Small intestine (tissue), 7 donors: Measurements from ENCODE around the gene HSPA1L. TPM values are rescaled to one million over a fixed set of nuclear protein-coding genes. Genes with fewer than 3 reads are reported as not detected.
"Not testable (repeated sequence)": the region's sequence is repeated elsewhere in the genome, so short reads cannot be mapped to it uniquely, and the experiment has no call there.

Experiments
- DNase-seq, 2 donors: peaks; one replicate each; pipeline versions ENCODE4 v3.0.0 to v3.0.0-alpha.2; 2013
- FAIRE-seq: peaks from 2 replicates; lab custom pipeline; 2012; peaks lifted over from hg19 to GRCh38; lab: Jason Lieb, UNC
- H3K27ac ChIP-seq, 3 donors: one replicate each; pipeline ENCODE4 v1.5.1; 2013; ENCODE audit warnings: low read length in 2 of 3, mild to moderate bottlenecking in 2 of 3, control low read depth in 1 of 3, inconsistent platforms in 1 of 3, low read depth in 1 of 3, moderate library complexity in 1 of 3
- H3K27me3 ChIP-seq, 3 donors: one replicate each; pipeline ENCODE4 v1.6.1; 2013; ENCODE audit warnings: low read length in 3 of 3, inconsistent platforms in 1 of 3; ENCODE audit not compliant: control insufficient read depth in 3 of 3, insufficient read depth in 3 of 3
- H3K36me3 ChIP-seq, 3 donors: one replicate each; pipeline ENCODE4 v1.6.1; 2013; ENCODE audit warnings: low read length in 3 of 3, inconsistent platforms in 1 of 3, low read depth in 1 of 3, mild to moderate bottlenecking in 1 of 3, moderate library complexity in 1 of 3; ENCODE audit not compliant: control insufficient read depth in 3 of 3, insufficient read depth in 2 of 3
- H3K4me1 ChIP-seq, 3 donors: one replicate each; pipeline ENCODE4 v1.6.1; 2013; ENCODE audit warnings: low read length in 2 of 3, inconsistent platforms in 1 of 3, low read depth in 1 of 3, mild to moderate bottlenecking in 1 of 3, moderate library complexity in 1 of 3; ENCODE audit not compliant: control insufficient read depth in 3 of 3, insufficient read depth in 2 of 3
- H3K4me3 ChIP-seq, 3 donors: one replicate each; pipeline ENCODE4 v1.5.1; 2013; ENCODE audit warnings: low read length in 3 of 3, control low read depth in 1 of 3, inconsistent platforms in 1 of 3, low read depth in 1 of 3, mild to moderate bottlenecking in 1 of 3, moderate library complexity in 1 of 3
- H3K9me3 ChIP-seq, 2 donors: one replicate each; pipeline ENCODE4 v1.6.1; 2013; ENCODE audit warnings: low read depth in 1 of 2, low read length in 1 of 2; ENCODE audit not compliant: control insufficient read depth in 2 of 2, insufficient read depth in 1 of 2
- WGBS, 3 donors: extraction: QIAGEN DNeasy Blood & Tissue Kit; methylation state at CpG; one replicate each; pipeline ENCODE4 v1.1.7; 2013; 5-methylcytosine and 5-hydroxymethylcytosine counted together
- polyA plus RNA-seq, 4 donors: library from polyadenylated mRNA; stranded (reverse) in 3 of 4; unstranded in 1 of 4; fragments of 200-250 nt in 3 of 4; fragments of 120-200 nt in 1 of 4; gene quantifications; one replicate each; pipeline versions ENCODE4 v1.2.1 to v1.2.3, GENCODE V29; 2013
- donor health status: healthy with polysubstance abuse.
- donor health status: control.
- donor health status: control.
- donor health status: Bipolar disorder and iron deficiency.
- donor health status: healthy.

Gene HSPA1L
- polyA plus RNA-seq, 4 donors: 0.27 to 2.6 (median 1.1) TPM

DNA sequence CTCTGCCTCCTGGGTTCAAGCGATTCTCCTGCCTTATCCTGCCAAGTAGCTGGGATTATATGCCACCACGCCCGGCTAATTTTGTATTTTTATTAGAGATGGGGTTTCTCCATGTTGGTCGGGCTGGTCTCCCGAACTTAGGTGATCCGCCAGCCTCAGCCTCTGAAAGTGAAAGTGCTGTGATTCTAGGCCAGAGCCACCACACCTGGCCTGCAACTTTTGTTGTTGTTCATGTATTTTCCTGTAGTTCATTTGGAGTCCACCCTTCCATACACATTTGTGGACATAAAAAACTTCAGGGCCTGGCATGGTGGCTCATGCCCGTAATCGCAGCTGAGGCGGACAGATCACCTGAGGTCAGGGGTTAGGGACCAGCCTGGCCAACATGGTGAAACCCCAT is 27.0 kb upstream of the HSPA1L start:
- no peak for FAIRE-seq
- H3K36me3 ChIP-seq: peaks cover 10 to 47% (median 17%) of the 10 kb centered on the region in 3 donors

DNA sequence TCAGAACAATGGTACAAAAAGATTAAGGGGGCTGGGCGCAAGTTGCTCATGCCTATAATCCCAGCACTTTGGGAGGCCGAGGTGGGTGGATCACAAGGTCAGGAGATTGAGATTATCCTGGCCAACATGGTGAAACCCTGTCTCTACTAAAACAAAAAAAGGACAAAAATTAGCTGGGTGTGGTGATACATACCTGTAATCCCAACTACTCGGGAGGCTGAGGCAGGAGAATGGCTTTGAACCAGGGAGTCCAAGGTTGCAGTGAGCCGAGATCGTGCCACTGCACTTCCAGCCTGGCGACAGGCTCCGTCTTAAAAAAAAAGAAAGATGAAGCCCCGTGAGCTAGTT is 24.7 kb upstream of the HSPA1L start:
- Histone ChIP-seq H3K36me3 (peaks cover 11 to 52% (median 17%) of the 10 kb centered on the region in 3 donors), H3K4me1 (peaks cover 4 to 24% (median 11%) of the 10 kb centered on the region in 3 donors)
- not testable (repeated sequence) for DNase-seq, H3K27ac ChIP-seq, H3K27me3 ChIP-seq, H3K9me3 ChIP-seq, FAIRE-seq, H3K4me3 ChIP-seq
- WGBS, 3 donors: 81 to 86% (median 84%) methylated on average over 8 of the region's 8 CpGs

More for the DNA sequence above, 27.0 kb upstream of the HSPA1L start:
- H3K27ac ChIP-seq: no peak overlapping the region
- H3K4me1 ChIP-seq: peaks cover 4 to 15% (median 5%) of the 10 kb centered on the region in 3 donors
- no peaks in the 10 kb centered on the region for H3K9me3 ChIP-seq
- no peak for DNase-seq
- H3K4me3 ChIP-seq: no peak overlapping the region
- H3K27me3 ChIP-seq: no peaks in the 10 kb centered on the region
- WGBS, 3 donors: 46 to 70% (median 51%) methylated on average over 8 to 9 of the region's 9 CpGs

DNA sequence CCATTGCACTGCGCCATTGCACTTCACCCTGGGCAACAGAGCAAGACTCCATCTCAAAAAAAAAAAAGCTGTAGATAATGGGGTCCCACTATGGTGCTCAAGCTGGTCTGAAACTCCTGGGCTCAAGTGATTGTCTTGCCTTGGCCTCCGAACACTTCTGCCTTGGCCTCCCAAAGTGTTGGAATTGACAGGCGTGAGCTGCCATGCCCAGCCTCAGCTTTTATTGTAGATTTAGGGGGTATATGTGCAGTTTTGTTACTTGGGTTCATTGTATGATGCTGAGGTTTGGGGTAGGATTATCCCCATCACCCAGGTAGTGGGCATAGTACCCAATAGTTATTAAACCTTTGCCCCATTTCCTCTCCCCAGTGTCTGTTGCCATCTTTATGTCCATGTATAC is 23.9 kb upstream of the HSPA1L start:
- H3K27me3 ChIP-seq: no peaks in the 10 kb centered on the region
- H3K9me3 ChIP-seq: no peaks in the 10 kb centered on the region
- peaks cover 11 to 52% (median 17%) of the 10 kb centered on the region in 3 donors for H3K36me3 ChIP-seq
- DNase-seq (no peak), FAIRE-seq (no peak)
- no peak overlapping the region for H3K4me3 ChIP-seq
- 97 to 98% (median 97%) methylated on average over 3 of the region's 3 CpGs for WGBS, 3 donors
- no peak overlapping the region for H3K27ac ChIP-seq
- peaks cover 4 to 27% (median 11%) of the 10 kb centered on the region in 3 donors for H3K4me1 ChIP-seq

DNA sequence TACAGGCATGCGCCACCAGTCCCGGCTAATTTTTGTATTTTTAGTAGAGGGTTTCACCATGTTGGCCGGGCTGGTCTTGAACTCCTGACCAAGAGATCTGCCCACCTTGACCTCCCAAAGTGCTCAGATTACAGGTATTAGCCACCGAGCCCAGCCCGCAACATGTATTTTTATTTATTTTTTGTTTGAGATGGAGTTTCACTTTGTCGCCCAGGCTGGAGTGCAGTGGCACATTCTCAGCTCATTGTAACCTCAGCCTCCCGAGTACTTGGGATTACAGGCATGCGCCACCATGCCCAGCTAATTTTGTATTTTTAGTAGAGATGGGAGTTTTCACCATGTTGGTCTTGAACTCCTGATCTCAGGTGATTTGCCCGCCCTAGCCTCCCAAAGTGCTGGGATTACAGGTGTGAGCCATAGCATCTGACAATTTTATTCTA is 23.1 kb upstream of the HSPA1L start:
- not testable (repeated sequence) for H3K4me3 ChIP-seq, H3K9me3 ChIP-seq, H3K27me3 ChIP-seq, DNase-seq, FAIRE-seq
- H3K4me1 ChIP-seq: peaks cover 4 to 28% (median 11%) of the 10 kb centered on the region in 3 donors
- H3K36me3 ChIP-seq: peaks cover 11 to 52% (median 15%) of the 10 kb centered on the region in 3 donors
- peak overlapping the region in 1 of 3 donors; percentile 80 for H3K27ac ChIP-seq
- 69 to 79% (median 75%) methylated on average over 9 of the region's 9 CpGs for WGBS, 3 donors

DNA sequence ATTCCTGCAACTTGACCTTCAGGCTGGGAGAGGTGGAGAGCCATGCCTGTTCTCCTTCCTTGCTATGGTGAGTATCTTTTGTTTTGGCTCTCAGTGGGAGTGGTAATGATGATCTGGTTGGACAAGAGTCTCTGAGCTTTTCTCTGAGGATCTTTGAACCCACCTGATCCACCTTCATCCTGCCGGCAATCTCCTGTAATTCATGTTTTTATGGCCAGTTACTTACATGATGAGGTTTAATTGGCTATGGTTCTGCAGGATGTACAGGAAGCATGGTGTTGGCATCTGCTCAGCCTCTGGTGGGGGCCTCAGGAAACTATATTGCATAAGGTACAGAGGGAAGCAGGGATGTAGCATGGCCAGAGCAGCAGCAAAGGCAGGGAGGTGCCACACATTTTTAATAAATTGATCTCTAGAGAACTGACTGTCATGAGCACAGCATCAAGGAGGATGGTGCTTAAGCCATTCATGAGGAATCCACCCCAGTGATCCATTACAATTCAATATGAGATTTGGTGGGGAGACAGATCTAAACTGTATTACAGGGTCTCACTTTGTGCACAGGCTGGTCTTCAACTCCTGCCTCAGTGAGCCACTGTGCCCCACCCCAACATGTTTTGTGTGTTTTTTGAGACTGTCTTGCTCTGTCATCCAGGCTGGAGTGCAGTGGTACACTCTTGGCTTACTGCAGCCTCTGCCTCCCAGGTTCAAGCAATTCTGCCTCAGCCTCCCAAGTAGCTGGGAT is 22.5 kb upstream of the HSPA1L start:
- Histone ChIP-seq H3K4me3 (peak overlapping the region in 2 of 3 donors; percentile 13 to 96), H3K27me3 (no peaks in the 10 kb centered on the region), H3K9me3 (no peaks in the 10 kb centered on the region), H3K27ac (peak overlapping the region; percentile 24 to 88 (median 80)), H3K4me1 (peaks cover 4 to 33% (median 11%) of the 10 kb centered on the region in 3 donors), H3K36me3 (peaks cover 11 to 54% (median 15%) of the 10 kb centered on the region in 3 donors)
- FAIRE-seq (no peak), DNase-seq (peak; percentile 64 to 75)
- 7 to 23% (median 10%) methylated on average over 1 of the region's 1 CpG for WGBS, 3 donors

DNA sequence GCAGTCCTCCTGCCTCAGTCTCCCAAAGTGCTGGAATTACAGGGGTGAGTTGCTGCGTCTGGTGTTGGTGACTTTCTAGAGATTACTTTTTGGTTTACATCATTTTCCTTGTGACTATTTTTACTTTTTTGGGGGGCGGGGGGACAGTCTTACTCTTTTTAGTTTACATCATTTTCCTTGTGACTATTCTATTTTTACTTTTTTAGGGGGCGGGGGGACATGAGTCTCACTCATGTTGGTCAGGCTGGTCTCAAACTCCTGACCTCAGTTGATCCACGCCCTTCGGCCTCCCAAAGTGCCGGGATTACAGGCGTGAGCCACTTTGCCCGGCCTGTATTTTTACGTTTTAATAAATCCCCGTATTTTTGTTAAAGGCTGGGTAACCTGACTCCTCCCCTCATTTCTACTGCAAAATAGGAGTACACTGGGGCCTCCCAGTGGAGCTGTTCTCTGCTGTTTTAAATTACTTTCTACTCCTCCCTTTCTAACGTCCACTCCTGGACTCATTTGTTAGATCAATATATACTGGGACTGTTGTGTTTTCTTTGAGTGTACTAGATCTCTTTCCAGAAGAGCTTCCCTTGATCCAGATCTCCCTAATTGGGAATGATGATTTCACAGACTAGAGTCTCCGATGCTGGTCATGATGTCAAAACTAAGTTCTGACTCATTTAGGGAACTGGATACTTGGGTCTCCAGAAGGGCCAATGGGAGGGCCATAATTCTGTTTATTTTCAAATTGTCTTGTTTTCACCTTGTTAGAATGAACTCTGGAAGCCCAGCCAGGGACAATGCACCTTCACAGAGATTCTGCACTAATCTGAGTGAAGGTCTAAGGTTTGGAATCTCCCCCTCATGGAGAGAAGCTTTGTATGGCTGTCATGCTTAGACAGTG is 21.6 kb upstream of the HSPA1L start:
- FAIRE-seq (no peak), DNase-seq (no peak)
- peaks cover 4 to 34% (median 11%) of the 10 kb centered on the region in 3 donors for H3K4me1 ChIP-seq

DNA sequence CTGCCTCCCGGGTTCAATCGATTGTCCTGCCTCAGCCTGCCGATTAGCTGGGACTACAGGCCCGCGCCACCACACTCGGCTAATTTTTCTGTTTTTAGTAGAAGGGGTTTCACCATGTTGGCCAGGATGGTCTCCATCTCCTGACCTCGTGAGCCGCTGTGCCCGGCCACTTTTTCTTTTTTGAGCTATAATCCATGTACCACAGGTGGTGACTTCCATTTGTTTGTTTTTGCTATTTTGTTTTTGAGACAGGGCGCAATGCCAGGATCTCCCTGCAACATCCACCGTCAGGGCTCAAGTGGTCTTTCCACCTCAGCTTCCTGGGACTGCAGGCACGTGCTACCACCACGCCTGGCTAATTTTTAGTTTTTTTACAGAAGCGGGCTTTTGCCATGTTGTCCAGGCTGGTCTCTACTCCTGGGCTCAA is 21.0 kb upstream of the HSPA1L start:
- no peaks in the 10 kb centered on the region for H3K9me3 ChIP-seq
- 2 to 8% (median 5%) methylated on average over 14 of the region's 14 CpGs for WGBS, 3 donors
- H3K27ac ChIP-seq: peak overlapping the region; percentile 16 to 88 (median 80)
- no peaks in the 10 kb centered on the region for H3K27me3 ChIP-seq
- H3K36me3 ChIP-seq: peaks cover 11 to 49% (median 15%) of the 10 kb centered on the region in 3 donors
- DNase-seq (no peak), FAIRE-seq (no peak)
- peaks cover 4 to 38% (median 11%) of the 10 kb centered on the region in 3 donors for H3K4me1 ChIP-seq
- H3K4me3 ChIP-seq: peak overlapping the region; percentile 27 to 96 (median 81)

More for the DNA sequence above, 21.6 kb upstream of the HSPA1L start:
- Histone ChIP-seq H3K9me3 (no peaks in the 10 kb centered on the region), H3K36me3 (peaks cover 11 to 51% (median 15%) of the 10 kb centered on the region in 3 donors), H3K27ac (peak overlapping the region; percentile 24 to 88 (median 80)), H3K4me3 (peak overlapping the region; percentile 27 to 96 (median 81)), H3K27me3 (no peaks in the 10 kb centered on the region)
- WGBS, 3 donors: 8 to 11% (median 8%) methylated on average over 12 of the region's 12 CpGs
